ENCODE results near the gene NTM.

- TF ChIP-seq POLR2AphosphoS5 (IDR thresholded peaks at IDR 0.05; ENCODE audit: borderline replicate concordance, low read depth, low read length) (no peak), EZH2 (IDR thresholded peaks at IDR 0.05) (no peak)
Observed at GRCh38 chr11:131511794-131512193, 141.4 kb downstream of the NTM start.
